Measurements from ENCODE around the gene DPM2.

The DPM2 gene

DNA sequence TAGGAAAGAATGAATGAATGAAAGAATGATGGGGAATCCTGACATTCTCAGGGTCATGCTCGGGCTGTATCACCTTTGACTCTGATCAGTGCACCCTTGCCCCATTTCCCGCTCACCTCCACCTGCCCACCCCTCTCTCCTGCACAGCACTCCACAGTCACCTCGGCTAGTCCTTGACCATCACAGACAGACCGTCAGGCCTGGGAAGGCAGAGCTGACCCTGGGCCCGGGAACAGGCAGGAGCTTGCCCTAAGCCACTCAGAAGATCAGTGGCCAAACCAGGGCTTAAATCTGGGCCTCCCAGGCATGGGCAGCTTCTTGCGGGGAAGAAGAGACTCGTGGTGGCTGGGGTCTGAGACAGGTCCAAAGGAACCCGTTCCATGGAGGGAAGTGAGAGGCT is 41.8 kb downstream of the DPM2 start:
- DNase-seq = no peak

DNA sequence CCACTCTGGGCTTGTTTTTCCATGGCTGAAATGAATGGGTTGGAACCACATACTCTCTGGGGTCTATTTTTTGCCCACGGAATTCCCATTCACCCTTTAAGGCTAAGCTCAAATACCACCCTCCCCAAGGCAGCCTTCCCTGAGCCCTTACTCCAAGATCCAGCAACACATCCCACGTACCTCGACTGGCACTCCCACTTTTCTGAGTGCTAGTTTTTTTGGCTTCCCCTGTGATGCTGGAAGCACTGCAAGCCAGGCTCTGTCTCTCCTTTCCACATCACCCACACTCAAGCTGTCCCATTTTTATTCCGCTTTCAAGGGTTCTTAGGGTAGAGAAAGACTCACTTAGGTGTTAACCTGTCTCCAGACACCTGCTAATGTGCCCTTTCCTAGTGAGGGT is 44.3 kb downstream of the DPM2 start:
- no peak for DNase-seq

DNA sequence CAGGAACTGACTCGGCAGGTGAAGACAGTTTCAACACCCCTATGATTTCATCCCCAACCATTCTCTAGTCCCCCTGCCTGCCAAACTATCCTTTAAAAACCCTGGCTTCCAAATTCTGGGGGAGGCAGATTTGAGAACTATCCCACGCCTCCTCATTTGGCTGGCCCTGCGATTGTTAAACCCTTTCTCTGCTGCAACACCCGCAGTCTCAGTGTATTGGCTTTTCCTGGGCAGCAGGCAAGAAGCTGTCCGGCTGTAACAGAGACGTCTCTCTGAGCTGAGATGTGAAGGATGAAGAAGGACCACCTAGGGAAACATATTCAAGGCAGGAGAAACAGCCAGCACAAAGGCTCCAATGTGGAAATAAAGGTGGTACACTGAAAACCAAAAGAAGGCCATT is 44.8 kb downstream of the DPM2 start:
- no peak for DNase-seq

DNA sequence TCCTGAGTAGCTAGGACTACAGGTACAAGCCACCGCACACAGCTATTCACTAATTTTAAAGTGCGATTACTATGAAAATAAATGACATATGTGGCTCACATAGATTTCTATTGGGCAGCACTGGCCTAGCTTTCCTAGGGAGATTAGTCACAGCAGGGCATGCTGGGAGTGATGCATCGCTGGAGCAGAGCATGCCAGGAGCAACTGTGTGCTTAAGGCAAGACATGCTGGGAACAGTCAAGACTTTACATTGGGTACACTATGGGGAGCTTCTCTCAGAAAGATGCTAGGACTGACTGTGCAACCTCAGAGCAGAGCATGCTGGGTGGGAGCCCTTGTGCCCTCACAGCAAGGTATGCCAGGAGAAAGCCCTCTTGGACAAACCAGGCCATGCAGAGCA is 47.6 kb downstream of the DPM2 start:
- DNase-seq = no peak

DNA sequence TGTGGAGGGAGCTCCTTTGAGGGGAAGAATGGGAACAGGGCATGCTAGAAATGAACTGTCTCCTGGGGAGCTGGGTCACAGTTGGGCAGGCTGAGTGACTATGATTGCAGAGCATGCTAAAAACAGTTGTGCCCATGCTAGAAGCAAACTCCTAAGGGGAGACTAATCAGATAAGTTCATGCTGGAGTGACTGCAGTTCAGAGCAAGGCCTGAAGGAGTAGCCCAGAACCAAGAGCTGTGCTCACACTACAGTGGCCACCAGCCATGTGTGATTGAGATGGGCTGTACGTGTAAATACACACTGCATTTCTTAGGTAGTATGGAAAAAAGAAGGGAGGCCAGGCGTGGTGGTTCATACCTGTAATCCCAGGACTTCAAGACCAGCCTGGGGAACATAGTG is 49.9 kb downstream of the DPM2 start:
- no peak for DNase-seq

DNA sequence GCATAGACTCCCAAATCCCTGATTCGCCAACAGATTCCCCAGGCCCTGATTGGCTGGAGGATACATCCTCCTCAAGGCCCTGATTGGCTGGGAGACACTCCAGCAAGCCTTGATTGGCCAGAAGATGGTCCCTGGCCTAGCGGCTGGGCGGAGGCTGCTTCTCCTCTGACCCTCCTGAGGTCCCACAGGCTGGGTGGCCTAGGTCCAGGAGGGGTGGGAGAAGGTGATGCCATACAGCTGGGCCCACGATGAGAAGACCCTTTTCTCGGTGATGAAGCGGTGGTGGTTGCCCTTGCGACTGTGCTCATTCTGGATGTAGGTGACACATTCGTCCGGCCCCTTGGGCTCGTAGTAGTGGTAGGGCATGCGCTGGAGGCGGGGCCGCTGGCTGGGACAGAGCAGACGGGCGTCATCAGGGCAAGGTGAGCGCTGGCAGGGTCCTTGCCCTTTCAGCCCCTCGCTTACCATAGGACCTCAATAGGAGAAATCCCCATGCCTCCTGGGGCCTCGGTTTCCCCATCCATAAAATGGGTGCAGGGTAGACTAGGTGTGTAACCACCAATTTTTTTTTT is 51.2 kb downstream of the DPM2 start:
- no peak for DNase-seq

DNA sequence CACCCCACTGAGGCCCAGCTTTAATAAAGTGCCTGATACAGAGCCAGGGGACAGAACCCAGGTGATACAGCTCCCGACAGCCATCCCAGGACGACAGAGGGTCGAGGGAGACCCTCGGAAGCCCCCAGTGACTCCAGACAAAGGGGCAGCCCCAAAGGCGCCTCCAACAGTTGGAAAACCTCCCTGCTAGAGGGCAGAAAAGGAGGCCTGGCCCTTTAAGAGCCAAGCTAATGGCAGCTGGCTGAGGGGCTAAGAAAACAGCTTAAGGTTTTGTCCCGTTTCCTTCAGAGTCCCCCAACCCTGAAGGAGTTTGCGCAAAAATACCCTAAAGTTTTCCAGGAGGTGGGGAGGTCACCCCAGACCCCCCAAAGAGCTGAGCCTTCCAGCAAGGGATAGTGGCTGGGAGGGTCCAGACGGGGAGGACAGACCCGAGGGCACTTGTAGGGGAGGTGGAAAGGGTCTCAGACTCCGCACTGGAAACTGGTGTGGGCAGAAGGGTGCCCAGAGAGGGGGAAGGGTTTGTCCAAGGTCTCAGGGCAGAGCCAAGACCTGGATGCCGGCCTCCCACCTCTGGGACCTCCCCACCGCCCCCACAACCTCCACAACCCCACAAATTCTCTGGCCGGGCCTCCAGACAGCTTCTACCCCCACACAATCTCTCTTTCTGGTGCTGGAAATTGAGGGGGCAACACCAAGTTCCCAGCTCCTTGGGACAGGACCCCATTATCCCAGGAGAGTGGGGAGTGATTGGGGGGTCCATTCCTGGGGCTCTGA is 52.0 kb downstream of the DPM2 start:
- no peak for DNase-seq

Data from fibroblast of skin of right quadriceps (primary cell).